Measurements from ENCODE around the gene ABCC5.

DNA sequence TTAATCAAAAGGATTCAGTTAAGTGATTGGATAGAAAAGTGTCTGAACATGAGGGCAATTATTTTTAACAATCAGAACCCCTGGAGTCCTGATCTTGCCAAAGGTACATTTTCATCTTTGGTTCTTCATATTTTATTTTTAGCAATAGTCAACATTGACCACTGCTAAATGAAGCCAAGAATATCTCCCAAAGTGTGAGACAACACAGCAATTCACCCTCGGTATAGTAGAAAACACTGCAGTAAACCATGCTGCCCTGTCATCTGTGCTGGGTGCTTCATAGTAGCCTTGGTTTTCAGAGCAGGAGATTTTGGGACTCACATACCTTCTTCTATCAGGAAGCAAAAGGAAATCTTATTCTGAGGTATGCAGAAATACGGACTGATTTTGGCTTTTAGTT lies 85.8 kb downstream of the ABCC5 start:
- TF ChIP-seq CTCF (conservative IDR thresholded peaks at IDR 0.05; ENCODE audit: low read length), result no peak
- no peak for TF ChIP-seq EZH2phosphoT487 (IDR thresholded peaks at IDR 0.05; ENCODE audit: borderline replicate concordance)

All from Loucy (cell line).